DOHH2 (cell line): Measurements from ENCODE around the gene TM9SF2.

Experiments used
- H3F3A ChIP-seq: fragments of 200-600 bp; sonication (generic), shearing (Covaris generic); 2 replicates; pipeline ENCODE4 v1.6.0; 2016; ENCODE audit warnings: antibody characterized with exemption, mild to moderate bottlenecking; ENCODE audit not compliant: control insufficient read depth, insufficient read depth
- H3K27ac ChIP-seq: fragments of 200-600 bp; sonication (generic); 2 replicates; pipeline ENCODE4 v1.5.1; 2014; ENCODE audit warnings: low read depth, mild to moderate bottlenecking, low read length, moderate library complexity
- H3K27me3 ChIP-seq: fragments of 200-600 bp; sonication (generic); 2 replicates; pipeline ENCODE4 v1.6.1; 2014; ENCODE audit warnings: mild to moderate bottlenecking, low read length, mixed read lengths; ENCODE audit not compliant: control insufficient read depth
- H3K36me3 ChIP-seq: fragments of 200-600 bp; sonication (generic); 2 replicates; pipeline ENCODE4 v1.6.1; 2014; ENCODE audit warnings: mild to moderate bottlenecking, low read length, moderate library complexity, mixed read lengths; ENCODE audit not compliant: control insufficient read depth
- H3K4me1 ChIP-seq: fragments of 200-600 bp; sonication (generic); 2 replicates; pipeline ENCODE4 v1.6.1; 2014; ENCODE audit warnings: mild to moderate bottlenecking, low read length, mixed read lengths; ENCODE audit not compliant: control insufficient read depth
- H3K4me2 ChIP-seq: fragments of 200-600 bp; sonication (generic); 2 replicates; pipeline ENCODE4 v1.6.0; 2014; ENCODE audit warnings: mild to moderate bottlenecking, low read length, moderate library complexity
- H3K4me3 ChIP-seq: fragments of 200-600 bp; sonication (generic); 2 replicates; pipeline ENCODE4 v1.5.1; 2014; ENCODE audit warnings: mild to moderate bottlenecking, low read length, mixed read lengths
- H3K79me2 ChIP-seq: fragments of 200-600 bp; sonication (generic); 2 replicates; pipeline ENCODE4 v1.6.1; 2014; ENCODE audit warnings: mild to moderate bottlenecking, low read length, mixed read lengths; ENCODE audit not compliant: control insufficient read depth
- H3K9me2 ChIP-seq: fragments of 200-600 bp; sonication (generic); replicated peaks from 2 replicates; pipeline ENCODE4 v1.6.1; 2014; ENCODE audit warnings: mild to moderate bottlenecking, low read length, mixed read lengths; ENCODE audit not compliant: control insufficient read depth
- H3K9me3 ChIP-seq: fragments of 200-600 bp; sonication (generic); 2 replicates; pipeline ENCODE4 v1.6.1; 2014; ENCODE audit warnings: antibody characterized with exemption, low read length, mixed read lengths; ENCODE audit not compliant: control insufficient read depth, insufficient read depth
- H4K20me1 ChIP-seq: fragments of 200-600 bp; sonication (generic); 2 replicates; pipeline ENCODE4 v1.6.0; 2014; ENCODE audit warnings: low read depth, mild to moderate bottlenecking, antibody characterized with exemption, low read length, moderate library complexity; ENCODE audit not compliant: control insufficient read depth, insufficient read depth
- EZH2phosphoT487 ChIP-seq: fragments of 200-600 bp; sonication (generic); IDR thresholded peaks from 2 replicates; pipeline ENCODE4 v1.6.1; 2017; ENCODE audit warnings: borderline replicate concordance, mild to moderate bottlenecking, antibody characterized with exemption, low read length, moderate library complexity, mixed read lengths
- TF ChIP-seq, protein P1 (sequence below): fragments of 200-600 bp; sonication (generic); IDR thresholded peaks from one replicate; pipeline ENCODE4 v1.5.1; 2014; ENCODE audit warnings: antibody characterized with exemption, mild to moderate bottlenecking, low read depth, low read length; ENCODE audit not compliant: poor library complexity, severe bottlenecking

The TM9SF2 gene

GRCh38 chr13:99501848-99502301 is 603 bp downstream of the TM9SF2 start:
- 0 out of 2 replicates have a peak, but pooled peaks cover 8% of the 10 kb centered on the region for H4K20me1 ChIP-seq
- peaks cover 72% of the 10 kb centered on the region for H3K4me1 ChIP-seq
- H3K36me3 ChIP-seq = peaks cover 16% of the 10 kb centered on the region
- peaks cover 71% of the 10 kb centered on the region for H3K79me2 ChIP-seq
- peaks cover 27% of the 10 kb centered on the region for H3F3A ChIP-seq
- H3K27me3 ChIP-seq = no peaks in the 10 kb centered on the region
- no peaks in the 10 kb centered on the region for H3K9me3 ChIP-seq
- peak overlapping the region; percentile 81 for H3K4me2 ChIP-seq
- peak overlapping the region; percentile 86 for H3K4me3 ChIP-seq
- no peak for TF ChIP-seq EZH2phosphoT487
- TF ChIP-seq, protein P1, sequence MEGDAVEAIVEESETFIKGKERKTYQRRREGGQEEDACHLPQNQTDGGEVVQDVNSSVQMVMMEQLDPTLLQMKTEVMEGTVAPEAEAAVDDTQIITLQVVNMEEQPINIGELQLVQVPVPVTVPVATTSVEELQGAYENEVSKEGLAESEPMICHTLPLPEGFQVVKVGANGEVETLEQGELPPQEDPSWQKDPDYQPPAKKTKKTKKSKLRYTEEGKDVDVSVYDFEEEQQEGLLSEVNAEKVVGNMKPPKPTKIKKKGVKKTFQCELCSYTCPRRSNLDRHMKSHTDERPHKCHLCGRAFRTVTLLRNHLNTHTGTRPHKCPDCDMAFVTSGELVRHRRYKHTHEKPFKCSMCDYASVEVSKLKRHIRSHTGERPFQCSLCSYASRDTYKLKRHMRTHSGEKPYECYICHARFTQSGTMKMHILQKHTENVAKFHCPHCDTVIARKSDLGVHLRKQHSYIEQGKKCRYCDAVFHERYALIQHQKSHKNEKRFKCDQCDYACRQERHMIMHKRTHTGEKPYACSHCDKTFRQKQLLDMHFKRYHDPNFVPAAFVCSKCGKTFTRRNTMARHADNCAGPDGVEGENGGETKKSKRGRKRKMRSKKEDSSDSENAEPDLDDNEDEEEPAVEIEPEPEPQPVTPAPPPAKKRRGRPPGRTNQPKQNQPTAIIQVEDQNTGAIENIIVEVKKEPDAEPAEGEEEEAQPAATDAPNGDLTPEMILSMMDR = no peak
- H3K9me2 ChIP-seq = no peaks in the 10 kb centered on the region
- H3K27ac ChIP-seq = peak overlapping the region; percentile 84

DNA sequence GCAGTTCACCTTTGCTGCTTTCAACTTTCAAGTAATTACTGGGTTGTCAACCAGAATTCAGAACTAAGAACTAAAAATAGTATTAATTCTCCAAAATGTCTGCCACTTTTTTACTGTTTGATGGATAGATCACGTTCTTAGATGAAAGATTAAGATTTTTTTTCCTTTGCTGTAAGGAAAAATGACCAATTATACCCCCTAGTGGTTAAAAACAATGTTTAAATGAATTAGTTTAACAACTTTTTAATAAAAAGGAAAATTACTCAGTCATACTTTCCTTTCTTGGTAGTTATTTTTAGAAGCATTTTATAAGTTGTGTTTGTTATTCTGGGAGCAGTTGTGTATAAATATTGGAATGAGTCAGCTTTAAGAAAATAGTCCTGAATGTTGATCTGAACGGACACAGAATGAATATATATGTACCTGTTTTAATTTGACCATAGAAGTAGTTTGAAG is 4.6 kb downstream of the TM9SF2 start:
- peak overlapping the region; percentile 81 for H3K4me2 ChIP-seq
- peaks cover 56% of the 10 kb centered on the region for H3K4me1 ChIP-seq
- no peaks in the 10 kb centered on the region for H3K9me2 ChIP-seq
- H4K20me1 ChIP-seq = 0 out of 2 replicates have a peak, but pooled peaks cover 8% of the 10 kb centered on the region
- peak overlapping the region; percentile 86 for H3K4me3 ChIP-seq
- peaks cover 19% of the 10 kb centered on the region for H3F3A ChIP-seq
- peaks cover 19% of the 10 kb centered on the region for H3K9me3 ChIP-seq
- no peak for TF ChIP-seq EZH2phosphoT487
- TF ChIP-seq, protein P1 = peak; percentile 60
- H3K27ac ChIP-seq = no peak overlapping the region; the same call in 1 of the 2 replicates
- peaks cover 54% of the 10 kb centered on the region for H3K36me3 ChIP-seq
- no peaks in the 10 kb centered on the region for H3K27me3 ChIP-seq
- H3K79me2 ChIP-seq = peaks cover 97% of the 10 kb centered on the region

GRCh38 chr13:99506634-99507033 is 5.4 kb downstream of the TM9SF2 start:
- no peaks in the 10 kb centered on the region for H3K27me3 ChIP-seq
- peaks cover 19% of the 10 kb centered on the region for H3F3A ChIP-seq
- peaks cover 59% of the 10 kb centered on the region for H3K36me3 ChIP-seq
- peak overlapping the region; percentile 86 for H3K4me3 ChIP-seq
- 0 out of 2 replicates have a peak, but pooled peaks cover 8% of the 10 kb centered on the region for H4K20me1 ChIP-seq
- peaks cover 19% of the 10 kb centered on the region for H3K9me3 ChIP-seq
- H3K4me1 ChIP-seq = peaks cover 56% of the 10 kb centered on the region
- peak overlapping the region; percentile 81 for H3K4me2 ChIP-seq
- TF ChIP-seq, protein P1 = no peak
- no peak for TF ChIP-seq EZH2phosphoT487
- H3K9me2 ChIP-seq = no peaks in the 10 kb centered on the region
- H3K27ac ChIP-seq = no peak overlapping the region
- H3K79me2 ChIP-seq = peaks cover 100% of the 10 kb centered on the region
